BLaER1 treated with 17β-estradiol and CSF1 and Interleukin-3, amounts not matched to agents 10 nM and 100 nM (cell line): Measurements from ENCODE around the gene HMGB1.

ENCODE experiments used
- H3K27ac ChIP-seq, 11 experiments: shearing (Covaris generic); formaldehyde crosslinking; 2 replicates each; pipeline ENCODE4 v1.8.1; 2022
- H3K27me3 ChIP-seq, 11 experiments: shearing (Covaris generic); formaldehyde crosslinking; 2 replicates each; pipeline ENCODE4 v1.8.1; 2022
- H3K36me3 ChIP-seq, 11 experiments: shearing (Covaris generic); formaldehyde crosslinking; 2 replicates each; pipeline ENCODE4 v1.8.1; 2022
- H3K4me1 ChIP-seq, 10 experiments: shearing (Covaris generic); formaldehyde crosslinking; 2 replicates each; pipeline ENCODE4 v1.8.1; 2022
- H3K4me2 ChIP-seq, 11 experiments: shearing (Covaris generic); formaldehyde crosslinking; 2 replicates each; pipeline ENCODE4 v1.8.1; 2022
- H3K4me3 ChIP-seq, 10 experiments: shearing (Covaris generic); formaldehyde crosslinking; 2 replicates each; pipeline ENCODE4 v1.8.1; 2022
- H3K9ac ChIP-seq, 11 experiments: shearing (Covaris generic); formaldehyde crosslinking; 2 replicates each; pipeline ENCODE4 v1.8.1; 2022
- H3K9me3 ChIP-seq, 11 experiments: shearing (Covaris generic); formaldehyde crosslinking; replicated peaks in 1 of 11; 2 replicates each; pipeline ENCODE4 v1.8.1; 2022
- H4K20me1 ChIP-seq, 11 experiments: shearing (Covaris generic); formaldehyde crosslinking; 2 replicates each; pipeline ENCODE4 v1.8.1; 2022
- Cebpa-rat ChIP-seq, 11 experiments: shearing (Covaris generic); IDR thresholded peaks; 2 replicates each; pipeline ENCODE4 v1.8.1; 2022

The HMGB1 gene

DNA sequence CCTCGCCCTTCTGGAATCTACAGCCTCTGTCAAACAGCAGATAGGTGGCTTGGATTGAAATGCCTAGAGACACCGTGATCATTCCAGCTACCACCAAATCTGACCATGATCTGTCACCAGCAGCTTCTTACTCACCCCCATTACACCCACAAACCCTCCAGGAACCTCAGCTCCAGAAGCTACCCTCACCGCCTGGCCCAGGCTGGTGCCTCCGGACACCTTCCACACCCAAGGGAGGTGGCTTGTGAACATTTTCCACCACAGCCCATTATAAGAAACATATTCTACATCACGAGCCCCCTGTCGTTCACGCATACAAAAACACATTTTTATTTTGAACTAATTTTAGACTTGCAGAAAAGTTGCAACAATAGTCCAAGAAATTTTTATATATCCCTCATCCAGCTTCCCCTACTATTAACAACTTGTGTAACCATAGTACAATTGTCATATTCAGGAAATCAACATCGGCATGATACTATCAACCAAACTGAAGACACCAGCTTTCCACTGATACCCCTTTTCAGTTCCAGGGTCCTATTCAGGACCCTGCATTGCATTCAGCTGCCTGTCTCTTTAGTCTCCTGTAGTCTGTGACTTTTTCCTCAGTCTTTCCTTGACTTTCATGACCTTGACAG, 58.8 kb downstream of the HMGB1 start:
- Histone ChIP-seq H3K4me3 (no peak overlapping the region), H3K4me1 (peaks cover 4 to 58% (median 47%) of the 10 kb centered on the region in 10 experiments; a peak in 19 of 20 replicates), H3K4me2 (peak overlapping the region in 8 of 11 experiments; percentile 25 to 46 (median 37); a peak in 15 of 22 replicates), H3K9me3 (peaks cover 0 to 8% (median 0%) of the 10 kb centered on the region in 11 experiments; a peak in 7 of 22 replicates), H3K9ac (no peak overlapping the region), H4K20me1 (no peaks in the 10 kb centered on the region), H3K27me3 (no peaks in the 10 kb centered on the region), H3K27ac (no peak overlapping the region), H3K36me3 (no peaks in the 10 kb centered on the region)
- TF ChIP-seq Cebpa-rat (IDR thresholded peaks at IDR 0.05): no peak
